IMR-90 (cell line): ENCODE data around the gene GOLGA6A. TPM values are rescaled to one million over a fixed set of nuclear protein-coding genes. Genes with fewer than 3 reads are reported as not detected.

ENCODE experiments used
- ATAC-seq: fragments of 200-7000 bp; cut with Tn5 transposase; 2 replicates; pipeline ENCODE4 v1.9.1; 2020; ENCODE audit warnings: low read depth, mild to moderate bottlenecking, moderate library complexity
- BruUV-seq: library from RNA; stranded (reverse); fragments of 400-500 nt; replicated peaks from 2 replicates; lab custom pipeline; 2021; lab: Mats Ljungman, UMichigan
- CTCF ChIA-PET: fragments of 300-600 bp; formaldehyde crosslinking; extraction: SDS; loops from one replicate; lab custom pipeline; 2021; ENCODE audit warnings: antibody characterized with exemption; lab: Yijun Ruan, JAX
- POLR2A ChIA-PET: fragments of 300-600 bp; sonication (Branson Sonifier 250); formaldehyde crosslinking; loops from one replicate; lab custom pipeline; 2022; ENCODE audit warnings: antibody characterized with exemption; ENCODE audit not compliant: unreplicated experiment; lab: Charles Lee
- DNase-seq: peaks from one replicate; pipeline ENCODE4 v3.0.0; 2013
- H2AFZ ChIP-seq: replicated peaks from 2 replicates; pipeline ENCODE3; 2013; ENCODE audit warnings: low read length, mild to moderate bottlenecking; ENCODE audit not compliant: poor library complexity
- H2AK5ac ChIP-seq: 2 replicates; pipeline ENCODE4 v1.6.1; 2013; ENCODE audit warnings: low read depth, low read length, inconsistent platforms
- H2AK9ac ChIP-seq: replicated peaks from 2 replicates; pipeline ENCODE3; 2013; ENCODE audit warnings: mild to moderate bottlenecking, low read depth, low read length, moderate library complexity; ENCODE audit not compliant: poor library complexity
- H2BK120ac ChIP-seq: 2 replicates; pipeline ENCODE4 v1.6.1; 2013; ENCODE audit warnings: low read depth, low read length, inconsistent platforms
- H2BK15ac ChIP-seq: 3 replicates; pipeline ENCODE4 v1.6.1; 2013; ENCODE audit warnings: low read depth, low read length, inconsistent platforms
- H2BK20ac ChIP-seq: 2 replicates; pipeline ENCODE4 v1.6.1; 2013; ENCODE audit warnings: low read depth, mild to moderate bottlenecking, inconsistent platforms, low read length, moderate library complexity
- H2BK5ac ChIP-seq: 2 replicates; pipeline ENCODE4 v1.6.1; 2013; ENCODE audit warnings: mild to moderate bottlenecking, low read depth, low read length, inconsistent platforms; ENCODE audit not compliant: poor library complexity, severe bottlenecking
- H3K14ac ChIP-seq: replicated peaks from 2 replicates; pipeline ENCODE4 v1.6.1; 2013; ENCODE audit warnings: low read depth, low read length, inconsistent platforms
- H3K18ac ChIP-seq: 2 replicates; pipeline ENCODE4 v1.6.1; 2013; ENCODE audit warnings: low read depth, low read length, control low read depth
- H3K23ac ChIP-seq: 2 replicates; pipeline ENCODE4 v1.6.1; 2013; ENCODE audit warnings: low read depth, low read length, inconsistent platforms
- H3K27ac ChIP-seq: 2 replicates; pipeline ENCODE4 v1.5.1; 2013; ENCODE audit warnings: mild to moderate bottlenecking, control low read depth, low read length; ENCODE audit not compliant: insufficient read depth
- H3K27me3 ChIP-seq: 2 replicates; pipeline ENCODE4 v1.6.1; 2013; ENCODE audit warnings: low read length; ENCODE audit not compliant: control insufficient read depth, insufficient read depth
- H3K36me3 ChIP-seq: 2 replicates; pipeline ENCODE4 v1.6.1; 2013; ENCODE audit warnings: low read length, mixed read lengths; ENCODE audit not compliant: control insufficient read depth, insufficient read depth
- H3K4ac ChIP-seq: 2 replicates; pipeline ENCODE4 v1.6.1; 2013; ENCODE audit warnings: low read depth, low read length, inconsistent platforms
- H3K4me1 ChIP-seq: 2 replicates; pipeline ENCODE4 v1.6.1; 2013; ENCODE audit warnings: low read length, mixed read lengths; ENCODE audit not compliant: control insufficient read depth, insufficient read depth
- H3K4me2 ChIP-seq: 2 replicates; pipeline ENCODE4 v1.6.1; 2013; ENCODE audit warnings: low read depth, mild to moderate bottlenecking, control low read depth, low read length, moderate library complexity
- H3K4me3 ChIP-seq: 2 replicates; pipeline ENCODE4 v1.5.1; 2013; ENCODE audit warnings: low read depth, mild to moderate bottlenecking, control low read depth, low read length, moderate library complexity; ENCODE audit not compliant: insufficient read depth
- H3K56ac ChIP-seq: 2 replicates; pipeline ENCODE4 v1.6.1; 2013; ENCODE audit warnings: low read length, inconsistent platforms; ENCODE audit not compliant: insufficient read depth; ENCODE audit errors: extremely low read depth
- H3K79me1 ChIP-seq, 2 experiments: 2 replicates each; pipeline ENCODE4 v1.6.1; 2013; ENCODE audit warnings: low read length in 2 of 2, inconsistent platforms in 1 of 2, low read depth in 1 of 2
- H3K9ac ChIP-seq: 2 replicates; pipeline ENCODE4 v1.6.1; 2013; ENCODE audit warnings: low read depth, low read length, control low read depth
- H3K9me1 ChIP-seq: 2 replicates; pipeline ENCODE4 v1.6.1; 2013; ENCODE audit warnings: low read length, inconsistent platforms; ENCODE audit not compliant: insufficient read depth
- H3K9me3 ChIP-seq: 2 replicates; pipeline ENCODE4 v1.6.1; 2013; ENCODE audit warnings: low read length; ENCODE audit not compliant: control insufficient read depth, insufficient read depth
- H4K20me1 ChIP-seq: 2 replicates; pipeline ENCODE4 v1.6.1; 2013; ENCODE audit warnings: low read length, inconsistent platforms; ENCODE audit not compliant: insufficient read depth
- H4K5ac ChIP-seq: 2 replicates; pipeline ENCODE4 v1.6.1; 2013; ENCODE audit warnings: mild to moderate bottlenecking, low read depth, low read length, control low read depth
- H4K8ac ChIP-seq, 2 experiments: 2 replicates each; pipeline ENCODE4 v1.6.1; 2013; ENCODE audit warnings: low read depth in 2 of 2, low read length in 2 of 2, control low read depth in 1 of 2, inconsistent platforms in 1 of 2
- H4K91ac ChIP-seq: 2 replicates; pipeline ENCODE4 v1.6.1; 2013; ENCODE audit warnings: low read depth, low read length, inconsistent platforms; ENCODE audit not compliant: insufficient read depth
- CEBPB ChIP-seq: IDR thresholded peaks from 2 replicates; pipeline ENCODE4 v1.6.1; 2012; ENCODE audit warnings: low read depth, low read length, improper control_type of control experiment
- CHD1 ChIP-seq: IDR thresholded peaks from 2 replicates; pipeline ENCODE4 v1.6.1; 2012; ENCODE audit warnings: low read depth, low read length, improper control_type of control experiment
- FOS ChIP-seq: fragments of 150-350 bp; IDR thresholded peaks from 2 replicates; pipeline ENCODE4 v1.6.1; 2016; ENCODE audit warnings: low read depth, low read length
- POLR2A ChIP-seq: IDR thresholded peaks from 2 replicates; pipeline ENCODE4 v1.6.1; 2012; ENCODE audit warnings: mild to moderate bottlenecking, low read depth, low read length
- RAD21 ChIP-seq: IDR thresholded peaks from 2 replicates; pipeline ENCODE4 v1.6.1; 2012; ENCODE audit warnings: low read length, improper control_type of control experiment
- RCOR1 ChIP-seq: IDR thresholded peaks from 2 replicates; pipeline ENCODE4 v1.6.1; 2012; ENCODE audit warnings: mild to moderate bottlenecking, low read length, improper control_type of control experiment; ENCODE audit not compliant: insufficient replicate concordance
- RFX5 ChIP-seq: IDR thresholded peaks from 2 replicates; pipeline ENCODE4 v1.8.0; 2012; ENCODE audit warnings: low read depth, mild to moderate bottlenecking, low read length, moderate library complexity
- SMC3 ChIP-seq: fragments of 150-350 bp; IDR thresholded peaks from 2 replicates; pipeline ENCODE4 v1.6.1; 2016; ENCODE audit warnings: low read depth, mild to moderate bottlenecking, antibody characterized with exemption, low read length, moderate library complexity
- WGBS, 2 experiments: methylation state at CpG; one replicate each; pipeline versions ENCODE4 v1.1.5 to v1.1.7; 2013; ENCODE audit warnings: missing lambda C conversion rate in 2 of 2; ENCODE audit not compliant: insufficient read length in 1 of 2; ENCODE audit errors: extremely low coverage in 2 of 2; 5-methylcytosine and 5-hydroxymethylcytosine counted together
- dilution Hi-C: fragments of 300-500 bp; cut with HindIII; formaldehyde crosslinking; loops from one replicate; pipeline ENCODE4 v1.14.3; 2018; ENCODE audit warnings: low sequenced_read_pairs; ENCODE audit not compliant: unreplicated experiment
- in situ Hi-C: fragments of 300-500 bp; cut with MboI; formaldehyde crosslinking; loops from 3 replicates; pipeline ENCODE4 v1.14.3; 2019; ENCODE audit warnings: low sequenced_read_pairs, inconsistent platforms, mixed read lengths
- intact Hi-C: fragments of 100-400 bp; cut with micrococcal nuclease; formaldehyde crosslinking; loops from 2 replicates; pipeline ENCODE4 v1.10.0; 2022
- polyA plus RNA-seq, 3 experiments: library from polyadenylated mRNA; depleted of rRNA; stranded (reverse); fragments of >200 nt; gene quantifications; 2 replicates each; pipeline ENCODE4 v1.2.3, GENCODE V29; 2012; ENCODE audit warnings: low replicate concordance in 1 of 3
- total RNA-seq: library from RNA; depleted of rRNA; stranded (reverse); fragments of >200 nt; gene quantifications from 2 replicates; pipeline ENCODE4 v1.2.3, GENCODE V29; 2012
- TF ChIP-seq, protein P1 (sequence below): fragments of 150-350 bp; IDR thresholded peaks from 2 replicates; pipeline ENCODE4 v1.6.1; 2016; ENCODE audit warnings: low read depth, mild to moderate bottlenecking, low read length, moderate library complexity, borderline replicate concordance
- TF ChIP-seq, protein P2 (sequence below): conservative IDR thresholded peaks from 2 replicates; pipeline ENCODE4 v1.5.1; 2012; ENCODE audit warnings: mild to moderate bottlenecking, low read depth, low read length, improper control_type of control experiment

Gene GOLGA6A
- total and polyA plus RNA-seq, 2 of the 4 experiments (the other 2 are of a cell fraction) = not detected

DNA sequence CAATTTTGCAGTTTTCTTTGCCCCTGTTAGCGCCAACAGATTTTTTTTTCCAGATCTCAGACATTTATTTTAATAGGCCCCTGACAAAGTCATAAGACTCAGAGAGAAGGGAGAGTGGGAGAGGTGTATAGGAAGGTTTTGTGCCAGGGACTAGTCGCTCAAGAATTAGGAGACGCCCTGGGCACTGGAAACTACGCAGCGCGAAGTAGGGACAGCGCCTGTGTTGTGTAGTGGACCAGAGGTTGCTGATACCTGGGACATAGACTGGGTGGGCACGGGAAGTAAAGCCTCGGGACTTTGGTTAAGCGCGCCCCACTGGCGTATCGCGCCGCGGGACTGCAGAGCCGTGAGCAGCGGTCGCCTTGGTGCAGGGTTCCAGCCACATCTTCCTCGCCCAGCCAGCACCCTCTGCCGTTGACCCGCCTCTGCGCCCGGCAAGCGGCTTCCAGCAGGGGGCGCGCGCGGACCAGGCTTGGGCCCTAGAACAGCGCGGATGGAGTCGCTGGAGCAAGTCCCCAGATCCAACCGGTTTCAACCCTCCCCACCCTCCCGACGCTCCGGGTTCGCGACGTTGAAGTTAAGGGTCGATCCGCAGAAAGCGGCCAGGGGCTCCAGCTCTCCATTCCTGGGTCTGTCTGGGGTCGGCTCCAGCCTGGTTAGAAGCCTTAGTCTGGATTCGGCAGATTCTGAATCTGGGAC lies 45.1 kb upstream of the GOLGA6A start:
- DNase-seq (peak; percentile 75), ATAC-seq (peak; percentile 98)
- H2BK120ac ChIP-seq = no peak overlapping the region
- H3K4ac ChIP-seq = no peak overlapping the region
- no peak overlapping the region for H2BK5ac ChIP-seq
- TF ChIP-seq FOS (no peak), CEBPB (no peak), CHD1 (no peak), RFX5 (no peak), POLR2A (0 out of 2 replicates have a peak, but pooled peaks have one; percentile 37), RCOR1 (no peak), SMC3 (peak; percentile 100), RAD21 (peak; percentile 99)
- TF ChIP-seq, protein P1, sequence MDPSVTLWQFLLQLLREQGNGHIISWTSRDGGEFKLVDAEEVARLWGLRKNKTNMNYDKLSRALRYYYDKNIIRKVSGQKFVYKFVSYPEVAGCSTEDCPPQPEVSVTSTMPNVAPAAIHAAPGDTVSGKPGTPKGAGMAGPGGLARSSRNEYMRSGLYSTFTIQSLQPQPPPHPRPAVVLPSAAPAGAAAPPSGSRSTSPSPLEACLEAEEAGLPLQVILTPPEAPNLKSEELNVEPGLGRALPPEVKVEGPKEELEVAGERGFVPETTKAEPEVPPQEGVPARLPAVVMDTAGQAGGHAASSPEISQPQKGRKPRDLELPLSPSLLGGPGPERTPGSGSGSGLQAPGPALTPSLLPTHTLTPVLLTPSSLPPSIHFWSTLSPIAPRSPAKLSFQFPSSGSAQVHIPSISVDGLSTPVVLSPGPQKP = no peak
- TF ChIP-seq, protein P2, sequence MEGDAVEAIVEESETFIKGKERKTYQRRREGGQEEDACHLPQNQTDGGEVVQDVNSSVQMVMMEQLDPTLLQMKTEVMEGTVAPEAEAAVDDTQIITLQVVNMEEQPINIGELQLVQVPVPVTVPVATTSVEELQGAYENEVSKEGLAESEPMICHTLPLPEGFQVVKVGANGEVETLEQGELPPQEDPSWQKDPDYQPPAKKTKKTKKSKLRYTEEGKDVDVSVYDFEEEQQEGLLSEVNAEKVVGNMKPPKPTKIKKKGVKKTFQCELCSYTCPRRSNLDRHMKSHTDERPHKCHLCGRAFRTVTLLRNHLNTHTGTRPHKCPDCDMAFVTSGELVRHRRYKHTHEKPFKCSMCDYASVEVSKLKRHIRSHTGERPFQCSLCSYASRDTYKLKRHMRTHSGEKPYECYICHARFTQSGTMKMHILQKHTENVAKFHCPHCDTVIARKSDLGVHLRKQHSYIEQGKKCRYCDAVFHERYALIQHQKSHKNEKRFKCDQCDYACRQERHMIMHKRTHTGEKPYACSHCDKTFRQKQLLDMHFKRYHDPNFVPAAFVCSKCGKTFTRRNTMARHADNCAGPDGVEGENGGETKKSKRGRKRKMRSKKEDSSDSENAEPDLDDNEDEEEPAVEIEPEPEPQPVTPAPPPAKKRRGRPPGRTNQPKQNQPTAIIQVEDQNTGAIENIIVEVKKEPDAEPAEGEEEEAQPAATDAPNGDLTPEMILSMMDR = peak; percentile 99
- no peak overlapping the region for H3K9ac ChIP-seq
- H2AK5ac ChIP-seq = no peak overlapping the region
- in situ Hi-C loops (loop anchor here (5.0 kb wide), 2 partner anchors 70 to 180 kb away; no protein-coding TSS in a partner anchor), dilution Hi-C loops (no loop called here), intact Hi-C loops (loop anchor here (1.0 kb wide), 5 partner anchors 73 to 195 kb away; no protein-coding TSS in a partner anchor)
- no peak overlapping the region for H4K91ac ChIP-seq
- no peak overlapping the region for H3K56ac ChIP-seq
- H4K8ac ChIP-seq = no peak overlapping the region
- 0 out of 2 replicates have a peak, but pooled peaks cover 2% of the 10 kb centered on the region for H3K9me1 ChIP-seq
- 0% methylated on average over 4 of the region's 44 CpGs; no CpG with 5 or more reads in 1 of the 2 experiments for WGBS, 2 experiments
- ChIA-PET POLR2A (no interaction called here), CTCF (interaction anchor here (0.6 to 1.3 kb wide), 3 partner anchors 123 to 193 kb away, joined by 3 to 8 read pairs (median 4); no protein-coding TSS in a partner anchor)
- BruUV-seq = no TSS peak
- H3K14ac ChIP-seq = no peak overlapping the region
- H3K4me2 ChIP-seq = peak overlapping the region; percentile 86
- H3K4me1 ChIP-seq = no peaks in the 10 kb centered on the region; the same call in 1 of the 2 replicates
- no peak overlapping the region for H3K23ac ChIP-seq
- H3K36me3 ChIP-seq = no peaks in the 10 kb centered on the region
- H4K5ac ChIP-seq = no peak overlapping the region
- H3K79me1 ChIP-seq = no peaks in the 10 kb centered on the region
- H2BK20ac ChIP-seq = no peak overlapping the region
- H2BK15ac ChIP-seq = no peak overlapping the region
- H3K18ac ChIP-seq = no peak overlapping the region
- no peak overlapping the region for H2AK9ac ChIP-seq
- peak overlapping the region; percentile 78 for H2AFZ ChIP-seq
- peak overlapping the region; percentile 16; the same call in 1 of the 2 replicates for H3K4me3 ChIP-seq
- H4K20me1 ChIP-seq = 0 out of 2 replicates have a peak, but pooled peaks cover 9% of the 10 kb centered on the region
- no peaks in the 10 kb centered on the region for H3K9me3 ChIP-seq
- no peak overlapping the region for H3K27ac ChIP-seq
- peaks cover 89% of the 10 kb centered on the region for H3K27me3 ChIP-seq
